ENCODE measurements around the gene COPS6. TPM values are rescaled to one million over a fixed set of nuclear protein-coding genes. Genes with fewer than 3 reads are reported as not detected.

COPS6 gene
- total RNA-seq, 1 donor from 2014 or later = 42.2 TPM

- H3K9me3 ChIP-seq (ENCODE audit: low read depth) = peaks cover 51% of the 10 kb centered on the region
- peaks cover 34% of the 10 kb centered on the region for H3F3A ChIP-seq (ENCODE audit: low read depth)
- TF ChIP-seq, protein P1, sequence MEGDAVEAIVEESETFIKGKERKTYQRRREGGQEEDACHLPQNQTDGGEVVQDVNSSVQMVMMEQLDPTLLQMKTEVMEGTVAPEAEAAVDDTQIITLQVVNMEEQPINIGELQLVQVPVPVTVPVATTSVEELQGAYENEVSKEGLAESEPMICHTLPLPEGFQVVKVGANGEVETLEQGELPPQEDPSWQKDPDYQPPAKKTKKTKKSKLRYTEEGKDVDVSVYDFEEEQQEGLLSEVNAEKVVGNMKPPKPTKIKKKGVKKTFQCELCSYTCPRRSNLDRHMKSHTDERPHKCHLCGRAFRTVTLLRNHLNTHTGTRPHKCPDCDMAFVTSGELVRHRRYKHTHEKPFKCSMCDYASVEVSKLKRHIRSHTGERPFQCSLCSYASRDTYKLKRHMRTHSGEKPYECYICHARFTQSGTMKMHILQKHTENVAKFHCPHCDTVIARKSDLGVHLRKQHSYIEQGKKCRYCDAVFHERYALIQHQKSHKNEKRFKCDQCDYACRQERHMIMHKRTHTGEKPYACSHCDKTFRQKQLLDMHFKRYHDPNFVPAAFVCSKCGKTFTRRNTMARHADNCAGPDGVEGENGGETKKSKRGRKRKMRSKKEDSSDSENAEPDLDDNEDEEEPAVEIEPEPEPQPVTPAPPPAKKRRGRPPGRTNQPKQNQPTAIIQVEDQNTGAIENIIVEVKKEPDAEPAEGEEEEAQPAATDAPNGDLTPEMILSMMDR (IDR thresholded peaks at IDR 0.05) = no peak
- TF ChIP-seq EZH2phosphoT487 (IDR thresholded peaks at IDR 0.05) (no peak), EZH2 (IDR thresholded peaks at IDR 0.05) (no peak)
- H3K4me1 ChIP-seq = peaks cover 1% of the 10 kb centered on the region
- no peak overlapping the region for H3K4me3 ChIP-seq
- H3K27ac Mint-ChIP-seq = no peak overlapping the region
- no peak for DNase-seq (ENCODE audit: low spot score)
- no peak overlapping the region for H3K27ac ChIP-seq
- no peak overlapping the region for H3K4me2 ChIP-seq
- no peaks in the 10 kb centered on the region for H3K27me3 ChIP-seq
- peaks cover 82% of the 10 kb centered on the region for H3K9me3 Mint-ChIP-seq
- H3K36me3 Mint-ChIP-seq = peaks cover 89% of the 10 kb centered on the region
- H3K9ac ChIP-seq = no peak overlapping the region
- peaks cover 52% of the 10 kb centered on the region for H3K79me2 ChIP-seq (ENCODE audit: low read depth)
- H3K4me3 Mint-ChIP-seq = no peak overlapping the region
- H3K4me1 Mint-ChIP-seq = no peaks in the 10 kb centered on the region
- peaks cover 33% of the 10 kb centered on the region for H3K27me3 Mint-ChIP-seq (ENCODE audit: insufficient read depth, low read depth)
- H4K20me1 ChIP-seq (ENCODE audit: low read depth) = peaks cover 2% of the 10 kb centered on the region
- peaks cover 88% of the 10 kb centered on the region for H3K36me3 ChIP-seq
- H2AFZ ChIP-seq (replicated peaks) = no peak overlapping the region
These were observed 13.9 kb upstream of the COPS6 start for GRCh38 chr7:100074841-100075240.

DNA sequence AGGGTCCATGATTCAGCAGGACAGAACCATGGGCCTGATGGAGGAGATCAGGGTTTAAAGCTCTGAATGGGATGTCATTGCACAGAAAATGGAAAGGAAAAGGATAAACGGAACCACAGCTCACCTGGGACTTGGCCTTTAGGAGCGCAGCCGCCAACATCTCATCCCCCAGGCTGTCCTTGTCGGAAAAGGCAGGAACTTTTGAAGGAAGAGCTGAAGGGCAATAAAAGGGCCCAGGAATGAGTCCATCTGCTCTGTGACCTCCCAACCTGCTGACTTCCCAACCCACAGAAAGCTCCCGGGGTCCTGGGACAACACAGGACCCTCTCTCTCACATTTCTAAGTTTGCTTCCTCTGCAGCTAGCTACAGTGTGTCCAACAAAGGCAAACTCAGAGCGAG lies 13.4 kb upstream of the COPS6 start:
- TF ChIP-seq EZH2 (IDR thresholded peaks at IDR 0.05) (no peak), EZH2phosphoT487 (IDR thresholded peaks at IDR 0.05) (no peak)
- TF ChIP-seq, protein P1 (IDR thresholded peaks at IDR 0.05) = no peak
- H3F3A ChIP-seq (ENCODE audit: low read depth) = peaks cover 28% of the 10 kb centered on the region
- no peak overlapping the region for H3K27ac ChIP-seq
- DNase-seq (ENCODE audit: low spot score) = no peak
- Mint-ChIP-seq H3K4me3 (no peak overlapping the region), H3K9me3 (peaks cover 81% of the 10 kb centered on the region), H3K4me1 (peaks cover 4% of the 10 kb centered on the region), H3K36me3 (peaks cover 88% of the 10 kb centered on the region), H3K27me3 (ENCODE audit: insufficient read depth, low read depth) (peaks cover 35% of the 10 kb centered on the region), H3K27ac (no peak overlapping the region)
- H2AFZ ChIP-seq (replicated peaks) = no peak overlapping the region
- H3K79me2 ChIP-seq (ENCODE audit: low read depth) = peaks cover 58% of the 10 kb centered on the region
- no peaks in the 10 kb centered on the region for H3K27me3 ChIP-seq
- H3K36me3 ChIP-seq = peaks cover 82% of the 10 kb centered on the region
- H3K9ac ChIP-seq = no peak overlapping the region
- H3K9me3 ChIP-seq (ENCODE audit: low read depth) = peaks cover 46% of the 10 kb centered on the region
- peaks cover 7% of the 10 kb centered on the region for H3K4me1 ChIP-seq
- peaks cover 8% of the 10 kb centered on the region for H4K20me1 ChIP-seq (ENCODE audit: low read depth)
- H3K4me2 ChIP-seq = no peak overlapping the region
- H3K4me3 ChIP-seq = no peak overlapping the region

GRCh38 chr7:100077205-100077604 lies 11.6 kb upstream of the COPS6 start:
- Histone ChIP-seq H3K4me3 (no peak overlapping the region), H2AFZ (replicated peaks) (no peak overlapping the region), H3K4me2 (no peak overlapping the region), H4K20me1 (ENCODE audit: low read depth) (peaks cover 9% of the 10 kb centered on the region), H3K4me1 (peaks cover 8% of the 10 kb centered on the region), H3F3A (ENCODE audit: low read depth) (peaks cover 14% of the 10 kb centered on the region), H3K27me3 (no peaks in the 10 kb centered on the region), H3K9ac (no peak overlapping the region), H3K9me3 (ENCODE audit: low read depth) (peaks cover 28% of the 10 kb centered on the region), H3K27ac (no peak overlapping the region), H3K79me2 (ENCODE audit: low read depth) (peaks cover 70% of the 10 kb centered on the region), H3K36me3 (peaks cover 65% of the 10 kb centered on the region)
- H3K36me3 Mint-ChIP-seq = peaks cover 75% of the 10 kb centered on the region
- peaks cover 68% of the 10 kb centered on the region for H3K9me3 Mint-ChIP-seq
- H3K27me3 Mint-ChIP-seq (ENCODE audit: insufficient read depth, low read depth) = peaks cover 27% of the 10 kb centered on the region
- H3K4me3 Mint-ChIP-seq = peak overlapping the region; percentile 27
- H3K27ac Mint-ChIP-seq = no peak overlapping the region
- TF ChIP-seq, protein P1 (IDR thresholded peaks at IDR 0.05) = no peak
- TF ChIP-seq EZH2phosphoT487 (IDR thresholded peaks at IDR 0.05) (no peak), EZH2 (IDR thresholded peaks at IDR 0.05) (no peak)
- no peak for DNase-seq (ENCODE audit: low spot score)
- peaks cover 9% of the 10 kb centered on the region for H3K4me1 Mint-ChIP-seq

Measured in neural progenitor cell (in vitro differentiated cells).